ENCODE data around the gene UPK2. TPM values are rescaled to one million over a fixed set of nuclear protein-coding genes. Genes with fewer than 3 reads are reported as not detected.

The UPK2 gene
- total RNA-seq, result 0.22 TPM in 1 of 2 replicates, not detected in the other

DNA sequence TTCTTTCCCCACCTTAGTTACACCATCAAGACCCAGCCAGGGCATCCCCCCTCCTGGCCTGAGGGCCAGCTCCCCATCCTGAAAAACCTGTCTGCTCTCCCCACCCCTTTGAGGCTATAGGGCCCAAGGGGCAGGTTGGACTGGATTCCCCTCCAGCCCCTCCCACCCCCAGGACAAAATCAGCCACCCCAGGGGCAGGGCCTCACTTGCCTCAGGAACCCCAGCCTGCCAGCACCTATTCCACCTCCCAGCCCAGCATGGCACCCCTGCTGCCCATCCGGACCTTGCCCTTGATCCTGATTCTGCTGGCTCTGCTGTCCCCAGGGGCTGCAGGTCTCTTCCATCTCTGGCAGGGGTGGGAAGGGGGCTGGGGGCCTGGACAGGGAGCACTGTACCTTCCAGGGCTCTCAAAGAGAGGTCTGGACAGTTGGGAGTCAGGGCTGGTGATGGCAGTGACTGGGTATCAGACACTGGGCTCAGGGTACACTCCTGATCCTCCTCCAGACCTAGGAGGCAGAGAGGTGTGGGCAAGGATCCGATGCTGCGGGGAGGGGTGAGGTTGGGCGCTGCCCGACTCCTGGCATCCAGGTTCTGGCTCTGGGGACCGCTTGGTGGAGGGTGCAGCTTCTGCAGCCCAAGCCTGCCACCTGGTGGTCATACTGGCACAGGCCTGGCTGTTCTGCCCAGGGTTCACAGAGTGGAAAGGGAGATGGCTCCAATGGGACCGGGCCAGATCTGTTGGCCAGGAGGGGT is at the start of gene UPK2:
Gene UPK2, plus strand, starts transcription at position 205 of the 753 bp plus-strand sequence. Its CDS starts 53 bp downstream, at position 258.

DNA sequence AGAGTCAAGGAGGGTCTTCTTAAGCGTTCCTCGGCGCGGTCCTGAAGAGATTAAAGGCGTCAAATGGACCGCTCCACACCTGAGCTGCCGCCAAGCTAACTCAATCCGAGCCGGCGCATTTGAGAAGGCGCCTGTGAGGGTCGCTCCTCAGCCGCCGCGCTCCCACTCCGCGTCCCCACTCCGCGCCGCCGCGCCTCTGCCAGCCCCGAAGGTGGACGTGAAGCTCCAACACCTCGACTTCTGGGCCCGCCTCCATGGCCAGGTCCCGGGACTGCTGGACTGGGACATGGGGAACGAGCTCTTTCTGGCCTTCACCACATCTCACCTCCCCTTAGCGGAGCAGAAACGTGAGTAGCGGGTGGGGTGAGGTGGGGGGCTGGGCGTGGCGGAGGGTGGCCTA is 15.5 kb downstream of the UPK2 start, which contains the start of gene FOXR1:
Gene FOXR1, plus strand, starts transcription at position 116 of the 400 bp plus-strand sequence. Its CDS starts 171 bp downstream, at position 287.

DNA sequence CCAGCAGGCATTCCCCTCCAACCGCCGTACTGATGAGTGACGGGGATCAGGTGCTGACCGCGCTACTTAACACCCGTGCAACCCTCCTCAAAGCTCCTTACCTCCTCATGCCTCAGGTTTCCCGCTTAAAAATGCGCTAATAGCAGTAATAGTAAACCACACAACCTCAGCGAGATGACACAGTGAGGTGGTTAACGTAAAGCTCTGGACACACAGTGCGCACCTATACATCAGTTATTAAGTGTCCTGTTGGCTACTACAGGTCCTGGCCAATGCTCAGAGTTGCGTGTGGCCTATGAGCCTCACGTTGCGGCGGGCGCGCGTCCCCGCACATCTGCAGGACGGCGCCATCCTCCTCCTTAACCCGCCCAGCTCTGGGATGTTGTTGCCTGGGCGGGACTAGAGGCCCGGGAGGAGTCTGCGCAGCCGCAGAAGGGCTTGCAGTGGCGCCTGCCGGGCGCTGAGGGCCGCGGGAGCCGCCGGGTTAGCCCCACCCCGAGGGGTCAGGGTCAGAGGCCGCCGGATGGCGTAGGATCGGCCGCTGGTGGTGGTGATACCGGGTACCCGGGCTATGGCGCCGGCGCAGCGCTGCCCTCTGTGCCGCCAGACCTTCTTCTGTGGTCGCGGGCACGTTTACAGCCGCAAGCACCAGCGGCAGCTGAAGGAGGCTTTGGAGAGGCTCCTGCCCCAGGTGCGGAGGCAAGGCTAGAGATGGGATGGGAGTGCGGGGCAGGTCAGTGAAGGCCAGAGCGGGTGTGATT is 41.7 kb downstream of the UPK2 start, which contains the start of gene CENATAC:
Gene CENATAC, plus strand, starts transcription at position 512 of the 761 bp plus-strand sequence. Its CDS starts 60 bp downstream, at position 572.

Small RNA genes lying within 50 kb of the gene (small RNA-seq; reads per million reads assigned to genes)
- gene AP003392.2 (not detected), gene MIR4492 (not detected), gene RF00017 (not detected), gene RF00019 (not detected), gene RN7SL688P (not detected)

Other genes starting within 250 kb of the UPK2 start
- gene DDX6, start 165.1 kb upstream of the UPK2 start, total RNA-seq, result 153 and 194 TPM in 2 replicates
- gene CXCR5, start 72.4 kb upstream of the UPK2 start, total RNA-seq, result under 0.01 TPM in 1 of 2 replicates, not detected in the other
- 17.3 and 27.6 TPM in 2 replicates for gene BCL9L, start 30.4 kb upstream of the UPK2 start, total RNA-seq
- gene FOXR1, start 15.5 kb downstream of the UPK2 start, total RNA-seq, result not detected in 2 replicates
- 34.0 and 46.0 TPM in 2 replicates for gene CENATAC, start 41.8 kb downstream of the UPK2 start, total RNA-seq
- 1,431 and 2,715 TPM in 2 replicates for gene RPS25, start 62.0 kb downstream of the UPK2 start, total RNA-seq
- 33.6 and 56.3 TPM in 2 replicates for gene TRAPPC4, start 62.5 kb downstream of the UPK2 start, total RNA-seq
- gene SLC37A4, start 74.6 kb downstream of the UPK2 start, total RNA-seq, result 8.6 and 12.5 TPM in 2 replicates
- gene HYOU1, start 100.9 kb downstream of the UPK2 start, total RNA-seq, result 89.5 and 89.6 TPM in 2 replicates
- 30.3 and 36.4 TPM in 2 replicates for gene VPS11, start 111.5 kb downstream of the UPK2 start, total RNA-seq
- gene HMBS, start 128.6 kb downstream of the UPK2 start, total RNA-seq, result 5.5 and 8.8 TPM in 2 replicates
- gene DPAGT1, start 145.6 kb downstream of the UPK2 start, total RNA-seq, result 18.8 and 20.5 TPM in 2 replicates
- gene C2CD2L, start 151.0 kb downstream of the UPK2 start, total RNA-seq, result 2.6 and 3.3 TPM in 2 replicates
- gene HINFP, start 165.3 kb downstream of the UPK2 start, total RNA-seq, result 15.0 and 16.5 TPM in 2 replicates
- gene ABCG4, start 192.8 kb downstream of the UPK2 start, total RNA-seq, result 0.13 and 0.22 TPM in 2 replicates
- gene NLRX1, start 212.4 kb downstream of the UPK2 start, total RNA-seq, result 21.7 and 23.2 TPM in 2 replicates
- gene NHERF4, start 229.2 kb downstream of the UPK2 start, total RNA-seq, result 0.22 and 0.26 TPM in 2 replicates